HG03060 (cell line): ENCODE data around the gene COMMD6.

Experiments used
- ATAC-seq: cut with Tn5 transposase; IDR thresholded peaks from one replicate; pipeline ENCODE4 v1.9.1; 2021; ENCODE audit warnings: low read depth, moderate number of reproducible peaks; ENCODE audit not compliant: unreplicated experiment

COMMD6 gene

DNA sequence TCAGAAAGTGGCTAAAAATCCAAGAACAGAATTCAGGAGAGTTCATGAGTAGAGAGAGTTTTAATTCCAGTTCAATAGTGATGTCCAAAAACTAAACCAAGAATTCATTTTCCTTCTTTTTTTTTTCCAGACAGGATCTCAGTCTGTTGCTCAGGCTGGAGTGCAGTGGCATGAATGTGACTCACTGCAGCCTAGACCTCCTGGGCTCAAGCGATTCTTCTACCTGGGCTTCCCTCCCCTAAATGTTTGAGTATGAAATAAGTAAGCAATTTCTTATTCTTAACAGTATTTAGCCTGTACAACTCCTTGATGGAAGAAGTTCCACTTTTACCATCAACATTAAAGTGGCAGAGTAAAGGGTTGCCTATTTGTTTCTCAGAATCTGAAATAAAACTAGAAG lies 3.8 kb downstream of the COMMD6 start:
- ATAC-seq: no peak

DNA sequence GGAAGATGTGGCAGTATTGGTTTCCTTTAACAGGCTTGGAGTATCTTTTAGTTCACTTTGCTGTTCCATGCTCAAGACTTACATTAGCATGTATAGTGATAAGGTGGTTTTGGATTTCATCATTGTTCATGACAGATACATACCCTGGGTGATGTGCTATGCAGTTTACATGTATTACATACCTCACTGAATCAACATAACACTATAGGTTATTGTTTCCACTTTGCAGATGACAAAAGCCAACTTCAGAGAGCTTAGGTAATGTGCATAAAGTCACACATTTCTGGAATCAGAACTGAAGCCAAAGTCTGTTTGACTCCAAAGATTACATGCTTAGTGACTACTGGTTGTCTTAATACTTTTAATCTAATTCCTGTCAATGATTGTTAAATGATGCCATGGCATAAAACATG lies 7.1 kb downstream of the COMMD6 start:
- no peak for ATAC-seq

DNA sequence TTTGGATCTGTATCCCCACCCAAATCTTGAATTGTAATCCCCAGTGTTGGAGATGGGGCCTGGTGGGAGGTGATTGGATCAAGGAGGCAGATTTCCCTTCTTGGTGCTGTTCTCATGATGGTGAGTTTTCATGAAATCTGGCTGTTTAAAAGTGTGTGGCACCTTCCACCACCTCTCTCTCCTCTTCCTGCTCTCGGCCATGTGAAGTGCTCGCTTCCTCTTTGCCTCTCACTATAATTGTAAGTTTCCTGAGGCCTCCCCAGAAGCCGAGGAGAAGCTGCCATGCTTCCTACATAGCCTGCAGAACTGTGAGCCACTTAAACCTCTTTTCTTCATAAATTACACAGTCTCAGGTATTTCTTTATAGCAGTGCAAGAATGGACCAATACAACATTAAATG lies 15.7 kb downstream of the COMMD6 start:
- ATAC-seq: no peak

DNA sequence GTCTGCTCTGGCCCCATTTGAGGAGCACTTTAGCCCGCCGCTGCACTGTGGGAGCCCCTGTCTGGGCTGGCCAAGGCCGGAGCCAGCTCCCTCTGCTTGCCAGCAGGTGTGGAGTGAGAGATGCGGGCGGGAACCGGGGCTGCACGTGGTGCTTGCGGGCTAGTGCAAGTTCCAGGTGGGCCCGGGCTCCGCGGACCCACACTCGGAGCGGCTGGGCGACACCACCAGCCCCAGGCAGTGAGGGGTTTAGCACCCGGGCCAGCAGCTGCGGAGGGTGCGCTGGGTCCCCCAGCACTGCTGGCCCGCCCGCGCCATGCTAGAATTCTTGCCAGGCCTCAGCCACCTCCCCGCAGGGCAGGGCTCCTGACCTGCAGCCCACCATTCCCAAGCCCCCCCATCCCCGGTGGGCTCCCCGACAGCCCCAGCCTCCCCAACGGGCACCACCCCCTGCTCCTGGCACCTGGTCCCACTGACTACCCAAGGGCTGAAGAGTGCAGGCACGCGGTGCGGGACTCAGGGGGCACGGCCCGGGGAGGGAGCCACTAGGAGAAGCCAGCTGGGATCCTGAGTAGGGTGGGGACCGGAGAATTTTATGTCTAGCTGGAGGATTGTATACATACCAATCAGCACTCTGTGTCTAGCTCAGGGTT lies 19.1 kb downstream of the COMMD6 start:
- no peak for ATAC-seq

DNA sequence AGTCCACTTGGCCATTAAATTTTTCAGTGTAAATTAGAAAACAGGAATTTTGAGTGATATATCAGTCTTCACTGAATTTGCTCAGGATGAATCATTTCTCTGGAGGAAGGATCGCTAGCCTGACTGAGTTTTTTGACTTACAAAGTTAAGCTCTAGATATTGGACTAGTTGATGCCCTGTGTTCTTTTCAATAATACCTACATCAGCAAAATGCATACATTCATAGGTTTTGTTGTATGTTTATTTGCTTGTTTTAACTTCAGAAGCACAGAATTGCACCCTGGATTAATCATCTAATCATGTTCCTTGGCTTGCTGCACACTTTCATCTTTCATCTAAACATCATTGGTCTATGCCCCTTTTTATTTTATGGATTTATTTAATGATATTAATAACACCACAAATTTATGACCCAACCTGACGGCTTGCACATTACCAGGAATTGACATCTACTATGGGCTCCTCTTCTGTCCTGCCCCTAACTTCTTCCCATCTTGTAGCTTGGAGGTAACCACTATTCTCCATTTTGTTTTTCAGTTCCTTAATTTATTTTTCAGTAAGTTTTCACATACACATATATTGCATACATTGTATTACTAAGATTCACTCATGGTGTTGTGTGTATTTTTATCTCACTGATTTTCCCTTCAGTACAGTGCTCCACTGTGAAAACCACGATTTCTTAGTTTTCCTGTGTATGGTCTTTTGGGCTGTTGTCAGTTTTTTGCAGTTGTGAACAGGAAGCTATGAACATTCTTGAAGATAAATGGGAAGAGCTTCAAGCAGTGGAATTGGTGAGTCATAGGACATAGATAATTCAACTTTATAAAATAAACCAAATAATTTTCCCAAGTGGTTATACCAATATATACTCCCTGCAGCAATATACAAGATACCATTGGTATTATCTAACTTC lies 23.3 kb downstream of the COMMD6 start:
- no peak for ATAC-seq

DNA sequence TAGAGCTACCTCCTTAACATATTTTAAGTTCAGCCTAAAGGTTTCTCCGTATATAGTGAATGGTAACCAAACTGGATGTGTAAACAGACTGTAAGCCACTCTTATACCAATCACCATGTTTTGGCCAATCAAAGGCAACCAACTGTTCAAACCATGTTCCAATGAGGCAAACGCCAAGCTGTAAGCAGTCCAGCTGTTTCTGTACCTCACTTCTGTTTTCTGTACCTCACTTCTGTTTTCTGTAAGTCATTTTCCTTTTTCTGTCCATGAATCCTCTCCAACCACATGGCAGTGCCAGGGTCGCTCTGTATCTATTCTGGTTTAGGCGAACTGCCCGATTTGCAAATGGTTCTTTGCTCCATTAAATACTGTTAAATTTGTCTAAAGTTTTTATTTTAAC lies 24.4 kb downstream of the COMMD6 start:
- ATAC-seq: no peak

DNA sequence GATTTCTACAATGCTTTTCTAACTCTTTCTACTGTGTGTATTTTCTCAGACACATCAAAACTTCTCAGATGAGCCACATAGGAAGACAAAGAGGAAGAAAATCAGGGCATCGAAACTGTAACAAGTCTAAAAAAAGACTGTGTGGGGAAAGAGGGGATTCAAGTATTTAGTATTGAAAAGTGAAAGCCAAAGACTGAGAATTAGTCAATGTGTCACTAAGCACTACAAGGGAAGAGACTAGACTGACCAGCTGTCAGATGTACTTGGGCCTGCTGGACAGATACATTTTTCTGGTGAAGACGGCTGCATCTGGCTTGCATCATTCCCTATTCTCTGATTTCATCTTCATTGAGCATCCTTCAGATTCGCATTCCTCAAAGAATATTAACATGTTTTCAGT lies 25.4 kb downstream of the COMMD6 start:
- peak; percentile 86 for ATAC-seq

DNA sequence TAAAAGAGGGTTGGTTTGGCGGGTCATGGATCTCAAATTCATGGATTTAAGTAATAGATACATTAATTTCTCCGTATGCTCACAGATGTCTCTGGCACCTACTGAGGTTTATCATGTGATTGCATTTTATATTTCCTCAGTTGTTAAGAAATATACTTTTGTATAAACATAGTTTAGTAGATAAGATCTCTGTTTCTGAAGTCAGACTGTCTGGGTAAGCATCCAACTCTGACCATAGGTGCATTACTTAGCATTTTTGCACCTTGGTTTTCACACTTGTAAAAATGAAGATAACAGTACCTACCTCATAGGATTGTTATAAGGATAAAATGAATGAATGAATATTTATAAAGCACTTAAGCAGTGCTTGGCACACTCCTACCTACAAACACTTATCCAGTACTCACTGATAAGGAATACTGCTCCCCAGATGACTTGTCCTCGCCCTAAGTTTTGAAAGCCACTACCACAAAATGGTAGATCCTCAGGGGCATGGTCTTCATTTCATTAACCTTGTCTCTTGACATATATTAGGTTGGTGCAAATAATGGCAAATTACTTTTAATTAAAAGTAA lies 26.5 kb downstream of the COMMD6 start:
- ATAC-seq: no peak

DNA sequence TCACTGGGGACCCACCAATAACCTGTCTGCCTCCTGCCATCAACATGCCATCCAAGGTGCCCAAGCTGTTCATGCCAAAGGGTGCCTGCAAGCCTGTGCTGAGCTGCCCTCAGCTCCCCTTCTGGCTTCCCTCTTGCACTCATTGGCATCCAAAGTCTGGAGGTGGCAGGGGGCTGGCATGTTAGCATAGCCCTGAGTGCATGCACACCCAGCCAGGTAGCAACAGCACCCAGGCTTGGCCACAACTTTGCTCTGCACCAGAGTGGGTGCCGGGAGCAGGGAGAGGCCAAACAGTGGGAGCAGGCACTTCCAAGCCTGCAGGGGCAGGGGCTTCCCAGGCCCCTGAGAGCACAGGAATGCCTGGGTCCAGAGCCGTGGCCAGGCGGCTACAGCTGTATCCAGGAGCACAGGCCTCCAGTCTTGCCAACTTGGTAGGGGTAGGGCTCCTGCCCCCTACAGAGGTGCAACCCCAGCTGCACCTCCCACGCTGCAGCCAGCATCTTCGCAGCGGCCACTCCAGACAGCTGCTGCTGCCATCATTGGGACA lies 29.6 kb downstream of the COMMD6 start:
- no peak for ATAC-seq

DNA sequence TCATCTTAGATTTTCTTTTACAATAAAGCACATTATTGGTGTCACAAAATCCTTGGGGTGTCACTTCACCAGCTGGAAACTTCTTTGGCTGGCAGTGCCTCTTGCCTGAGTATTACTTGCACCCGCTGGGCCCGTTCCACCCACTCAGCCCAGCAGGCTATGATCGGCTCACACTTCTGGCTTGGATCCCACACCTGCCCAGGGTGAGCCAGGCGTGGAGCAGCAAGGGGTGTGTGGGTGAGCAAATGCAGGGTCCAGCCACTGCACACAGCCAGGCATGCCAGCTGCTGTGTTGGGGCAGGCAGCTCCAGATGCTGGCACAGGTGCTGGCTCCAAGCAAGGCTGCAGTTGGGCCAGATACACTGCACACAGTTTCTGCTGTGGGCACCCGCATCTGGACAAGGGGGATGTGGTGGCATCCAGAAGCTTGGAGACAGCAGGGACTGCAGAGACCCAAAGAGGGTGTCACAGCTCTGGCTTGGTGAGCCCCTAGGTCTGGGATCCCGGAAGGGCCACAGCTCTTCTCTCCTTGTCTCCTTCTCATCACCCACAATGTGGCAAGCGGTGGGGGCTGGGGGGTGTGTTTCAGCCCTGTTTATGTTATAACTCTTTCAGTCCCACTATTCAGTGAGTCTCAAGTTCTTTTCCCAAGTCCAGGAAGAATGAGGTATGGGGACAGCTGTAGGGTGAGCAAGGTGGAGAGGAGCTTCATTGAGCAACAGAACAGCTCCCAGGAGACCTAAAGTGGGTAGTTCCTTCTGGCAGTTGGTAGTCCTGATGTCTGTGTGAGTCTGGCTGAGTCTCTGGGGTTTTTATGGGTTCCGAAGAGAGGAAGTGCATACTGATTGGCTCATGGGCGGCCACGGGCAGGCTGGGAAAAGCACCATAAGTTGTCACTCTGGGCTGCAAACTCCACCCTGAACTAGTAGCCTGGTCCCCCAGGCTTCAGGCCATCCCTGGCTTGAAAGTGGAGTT lies 30.3 kb downstream of the COMMD6 start:
- ATAC-seq: no peak

DNA sequence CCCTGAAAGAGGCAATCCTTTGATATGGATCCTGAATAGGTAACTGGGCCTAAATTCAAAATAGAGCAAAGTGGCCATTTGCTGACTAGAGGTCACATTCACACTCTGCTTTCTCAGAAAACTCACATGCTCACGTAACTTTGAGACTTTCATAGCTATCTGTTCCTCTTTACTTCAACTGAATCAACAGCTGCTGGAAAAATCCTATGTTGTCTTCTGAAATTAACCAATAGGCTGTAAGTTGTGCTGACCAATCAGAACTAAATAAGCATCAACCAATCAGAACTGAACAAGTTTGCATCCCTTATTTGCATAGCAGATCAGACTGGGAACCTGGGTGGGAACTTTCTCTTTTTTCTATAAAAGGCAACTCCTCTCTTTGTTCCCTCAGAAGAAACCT lies 31.6 kb downstream of the COMMD6 start:
- no peak for ATAC-seq

DNA sequence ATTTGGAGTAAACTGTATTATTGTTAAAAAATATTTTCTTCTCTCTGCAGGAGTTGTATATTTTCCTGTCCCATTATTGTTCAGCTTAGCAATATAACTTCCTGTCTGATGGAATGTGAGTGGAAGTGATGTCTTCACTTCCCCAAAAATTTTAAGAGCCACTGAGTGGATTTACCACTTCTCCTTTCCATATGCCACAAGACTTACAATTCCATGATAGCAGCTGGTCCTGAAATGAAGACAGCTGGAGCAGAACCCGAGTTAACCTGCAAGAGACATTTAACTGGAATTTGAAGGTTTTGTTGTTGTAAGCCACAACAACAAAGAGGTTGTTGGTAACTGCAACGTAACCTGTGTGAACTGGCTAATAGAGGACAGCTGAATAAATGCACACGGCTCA lies 32.3 kb downstream of the COMMD6 start:
- no peak for ATAC-seq

DNA sequence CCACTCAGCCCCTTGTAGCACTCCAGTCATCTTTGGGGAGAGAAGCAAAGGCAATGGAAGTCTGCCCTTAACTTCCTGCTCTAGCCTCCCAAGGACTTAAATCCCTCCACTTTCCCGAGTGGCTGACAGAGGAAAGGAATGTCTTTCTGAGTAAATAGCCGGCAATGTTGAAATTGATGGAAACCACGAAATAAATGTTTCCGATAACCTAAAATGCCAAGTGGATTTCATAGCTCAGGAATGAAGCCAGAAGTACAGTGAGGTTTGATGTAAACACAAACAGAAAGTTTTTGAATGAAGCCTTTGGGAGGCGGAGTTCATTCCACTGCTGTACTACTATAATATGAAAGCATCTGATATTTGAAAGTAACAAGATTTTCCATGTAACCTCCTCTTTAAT lies 41.7 kb downstream of the COMMD6 start:
- ATAC-seq: no peak

DNA sequence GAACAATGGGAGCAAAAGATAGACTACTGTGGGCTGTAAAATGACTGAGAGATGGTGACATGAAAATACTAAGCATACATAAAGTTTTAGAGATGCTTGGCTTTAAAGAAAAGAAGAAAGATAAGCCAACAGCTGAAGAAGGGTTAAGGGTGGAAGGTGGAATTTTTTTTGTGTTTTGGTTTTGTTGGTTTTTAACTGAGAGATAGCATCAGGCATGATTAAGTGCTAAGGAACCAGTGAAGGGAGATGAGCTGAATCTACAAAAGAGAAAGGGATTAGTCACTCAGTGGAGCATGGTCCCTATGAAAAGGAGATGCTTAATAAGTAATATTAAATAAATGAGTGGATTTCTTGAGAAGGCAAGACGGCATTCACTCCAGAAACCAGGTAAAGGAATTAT lies 43.1 kb downstream of the COMMD6 start:
- ATAC-seq: no peak

DNA sequence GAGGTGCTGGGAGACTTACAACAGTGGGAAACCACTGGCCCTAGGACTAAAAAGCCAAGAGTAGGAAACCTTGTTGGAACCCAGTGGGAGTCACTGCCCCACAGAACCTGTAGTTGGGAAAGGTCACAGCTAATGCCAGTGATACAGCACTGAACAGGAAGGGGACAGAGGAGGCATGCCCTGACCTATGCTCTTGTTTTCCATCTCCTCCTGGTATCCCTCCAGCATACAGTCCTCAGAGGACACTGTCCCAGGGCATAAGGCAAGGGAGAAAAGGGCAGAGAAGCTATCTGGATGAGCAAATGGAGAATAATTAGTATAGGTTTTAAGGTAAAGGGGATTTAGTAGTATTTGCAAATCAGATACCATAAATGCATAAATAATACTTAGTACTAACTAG lies 44.5 kb downstream of the COMMD6 start:
- ATAC-seq: no peak

DNA sequence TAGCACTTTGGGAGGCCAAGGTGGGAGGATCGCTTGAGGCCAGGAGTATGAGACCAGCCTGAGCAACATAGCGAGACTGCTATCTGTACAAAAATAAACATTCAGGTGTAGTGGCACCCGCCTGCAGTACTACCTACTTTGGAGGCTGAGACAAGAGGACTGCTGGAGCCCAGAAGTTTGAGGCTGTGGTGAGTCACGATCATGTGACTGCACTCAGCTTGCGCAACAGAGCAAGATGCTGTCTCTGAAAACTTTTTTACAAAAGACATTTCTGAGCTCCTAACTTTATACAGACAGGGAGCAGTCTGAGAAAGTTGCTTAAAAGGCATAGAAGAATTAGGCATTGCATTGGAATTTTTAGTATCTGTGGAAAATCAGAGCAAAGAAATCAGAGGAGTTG lies 45.3 kb downstream of the COMMD6 start:
- ATAC-seq: no peak

DNA sequence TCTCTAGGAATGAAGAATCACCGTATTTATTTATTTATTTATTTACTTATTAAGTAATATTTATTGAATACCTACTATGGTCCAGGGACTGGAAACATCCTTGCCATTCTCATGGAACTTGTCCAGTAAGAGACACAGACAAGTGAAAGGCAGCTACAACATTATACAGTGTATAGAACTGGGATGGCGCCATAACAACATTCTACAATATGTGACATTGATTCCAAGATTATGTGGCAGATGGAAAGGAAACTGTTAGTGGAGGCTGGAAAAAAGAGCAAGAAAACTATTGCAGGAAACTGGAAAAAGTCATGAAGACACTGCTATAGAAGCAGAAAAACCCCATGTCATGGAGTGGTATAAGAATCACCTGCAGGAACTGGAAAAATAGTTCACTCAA lies 46.3 kb downstream of the COMMD6 start:
- ATAC-seq: no peak

DNA sequence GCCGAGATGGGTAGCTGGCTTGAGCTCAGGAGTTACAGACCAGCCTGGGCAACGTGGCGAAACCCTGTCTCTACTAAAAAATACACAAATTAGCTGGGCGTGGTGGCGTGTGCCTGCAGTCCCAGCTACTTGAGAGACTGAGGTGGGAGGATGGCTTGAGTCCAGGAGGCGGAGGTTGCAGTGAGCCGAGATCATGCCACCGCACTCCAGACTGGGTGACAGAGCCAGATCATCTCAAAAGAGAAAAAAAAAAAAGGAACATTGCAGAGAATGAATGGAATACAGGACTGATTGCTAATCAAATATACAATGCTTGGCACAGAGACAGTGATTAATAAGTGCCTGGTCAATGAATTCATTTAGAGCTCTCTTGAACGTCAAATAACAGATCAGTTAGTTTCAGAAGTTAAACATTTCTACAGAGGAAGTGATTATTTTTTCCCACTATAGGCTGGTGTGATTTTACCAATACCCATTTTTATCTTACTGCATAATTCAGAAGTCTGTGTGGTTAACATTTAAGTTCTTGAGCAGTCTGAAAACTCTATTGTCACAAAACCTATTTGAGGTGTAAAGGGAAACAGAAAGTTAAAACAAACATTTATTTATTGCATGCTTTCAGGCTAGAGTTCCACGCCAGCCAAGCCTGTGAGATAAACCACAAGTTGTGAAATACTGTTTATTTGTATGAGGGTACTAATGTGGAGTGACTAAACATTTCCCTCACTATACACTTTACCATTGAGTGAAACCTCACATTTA lies 48.0 kb downstream of the COMMD6 start:
- ATAC-seq: peak; percentile 94
